H1 (cell line): Measurements from ENCODE around the gene ATMIN. TPM values are rescaled to one million over a fixed set of nuclear protein-coding genes. Genes with fewer than 3 reads are reported as not detected.

Experiments
- CTCF ChIA-PET: fragments of 300-600 bp; sonication (Branson Sonifier 250); formaldehyde crosslinking; loops from one replicate; lab custom pipeline; 2021; ENCODE audit not compliant: partially characterized antibody; lab: Charles Lee
- POLR2A ChIA-PET: fragments of 300-600 bp; sonication (Branson Sonifier 250); formaldehyde crosslinking; loops from one replicate; lab custom pipeline; 2021; ENCODE audit warnings: inconsistent platforms; ENCODE audit not compliant: partially characterized antibody; lab: Charles Lee
- DNase-seq, 2 experiments: peaks; one replicate each; pipeline versions ENCODE4 v3.0.0 to v3.0.0-alpha.2; 2010 to 2022; ENCODE audit warnings: low spot score in 2 of 2, low read depth in 1 of 2, mixed read lengths in 1 of 2
- FAIRE-seq: peaks from 2 replicates; lab custom pipeline; 2011; peaks lifted over from hg19 to GRCh38; lab: Jason Lieb, UNC
- H2AFZ ChIP-seq: 2 replicates; pipeline ENCODE4 v1.8.1; 2012; ENCODE audit warnings: low read length, inconsistent platforms
- H2AK5ac ChIP-seq: 2 replicates; pipeline ENCODE4 v1.6.1; 2013; ENCODE audit warnings: low read depth, low read length
- H2BK120ac ChIP-seq: replicated peaks from 2 replicates; pipeline ENCODE3; 2013; ENCODE audit warnings: low read depth, low read length, inconsistent platforms
- H2BK12ac ChIP-seq: 2 replicates; pipeline ENCODE4 v1.6.1; 2013; ENCODE audit warnings: low read depth, low read length
- H2BK15ac ChIP-seq: 2 replicates; pipeline ENCODE4 v1.6.1; 2013; ENCODE audit warnings: low read length
- H2BK20ac ChIP-seq: 2 replicates; pipeline ENCODE4 v1.6.1; 2013; ENCODE audit warnings: low read length
- H2BK5ac ChIP-seq: 2 replicates; pipeline ENCODE4 v1.6.1; 2013; ENCODE audit warnings: low read depth, low read length
- H3K14ac ChIP-seq: 2 replicates; pipeline ENCODE4 v1.6.1; 2013; ENCODE audit warnings: inconsistent platforms; ENCODE audit not compliant: insufficient read length
- H3K18ac ChIP-seq: 2 replicates; pipeline ENCODE4 v1.6.1; 2013; ENCODE audit warnings: low read length; ENCODE audit errors: extremely low read depth
- H3K23ac ChIP-seq: 2 replicates; pipeline ENCODE4 v1.6.1; 2013; ENCODE audit warnings: inconsistent platforms; ENCODE audit not compliant: insufficient read length
- H3K23me2 ChIP-seq: 2 replicates; pipeline ENCODE4 v1.6.1; 2013; ENCODE audit warnings: low read depth, low read length
- H3K27ac ChIP-seq: 2 replicates; pipeline ENCODE4 v1.6.1; 2011; ENCODE audit warnings: low read depth, low read length, inconsistent platforms
- H3K27me3 ChIP-seq, 4 experiments: replicated peaks in 1 of 4; 1 replicate in 1 of 4; 2 replicates in 3 of 4; pipeline versions ENCODE4 v1.6.1 to v1.8.1; 2011 to 2013; ENCODE audit warnings: low read length in 3 of 4, mild to moderate bottlenecking in 3 of 4, inconsistent platforms in 2 of 4, mixed read lengths in 2 of 4, moderate library complexity in 1 of 4; ENCODE audit not compliant: control insufficient read depth in 3 of 4, insufficient read depth in 3 of 4; ENCODE audit errors: extremely low read depth in 1 of 4
- H3K36me3 ChIP-seq, 4 experiments: 2 replicates each; pipeline versions ENCODE4 v1.6.1 to v1.8.1; 2011 to 2013; ENCODE audit warnings: mild to moderate bottlenecking in 4 of 4, low read length in 3 of 4, moderate library complexity in 2 of 4, control low read depth in 1 of 4, inconsistent platforms in 1 of 4; ENCODE audit not compliant: insufficient read depth in 4 of 4, control insufficient read depth in 2 of 4
- H3K4ac ChIP-seq: replicated peaks from 2 replicates; pipeline ENCODE3; 2013; ENCODE audit warnings: low read length, low read depth, mixed read lengths, inconsistent platforms; ENCODE audit not compliant: insufficient read length
- H3K4me1 ChIP-seq, 4 experiments: replicated peaks in 1 of 4; 1 replicate in 1 of 4; 2 replicates in 3 of 4; pipeline versions ENCODE4 v1.6.1 to v1.8.1; 2011 to 2013; ENCODE audit warnings: low read length in 3 of 4, inconsistent platforms in 2 of 4, mixed read lengths in 1 of 4; ENCODE audit not compliant: insufficient read depth in 4 of 4, control insufficient read depth in 3 of 4
- H3K4me2 ChIP-seq, 2 experiments: 2 replicates each; pipeline versions ENCODE4 v1.6.1 to v1.8.1; 2011 to 2013; ENCODE audit warnings: low read depth in 2 of 2, low read length in 2 of 2, control low read depth in 1 of 2, inconsistent platforms in 1 of 2, mild to moderate bottlenecking in 1 of 2; ENCODE audit not compliant: insufficient read depth in 1 of 2
- H3K4me3 ChIP-seq, 4 experiments: fragments of 200-600, 300-600 bp in 1 of 4; sonication (generic), shearing (Covaris generic), sonication (Bioruptor Twin) in 1 of 4; 2 replicates each; pipeline versions ENCODE4 v1.5.1 to v1.8.1; 2011 to 2016; ENCODE audit warnings: low read length in 4 of 4, low read depth in 3 of 4, control low read depth in 2 of 4, inconsistent platforms in 2 of 4, mild to moderate bottlenecking in 2 of 4, mixed read lengths in 1 of 4, moderate library complexity in 1 of 4; ENCODE audit not compliant: insufficient read depth in 2 of 4; ENCODE audit errors: extremely low read depth in 1 of 4
- H3K56ac ChIP-seq: replicated peaks from 2 replicates; pipeline ENCODE3; 2013; ENCODE audit warnings: low read depth, mild to moderate bottlenecking, mixed read lengths, low read length, inconsistent platforms; ENCODE audit not compliant: insufficient read length
- H3K79me1 ChIP-seq: 2 replicates; pipeline ENCODE4 v1.6.1; 2013; ENCODE audit warnings: low read depth, low read length, control low read depth
- H3K79me2 ChIP-seq, 2 experiments: 2 replicates each; pipeline versions ENCODE4 v1.6.1 to v1.8.1; 2012 to 2013; ENCODE audit warnings: low read length in 2 of 2, mild to moderate bottlenecking in 2 of 2, inconsistent platforms in 1 of 2; ENCODE audit not compliant: insufficient read depth in 2 of 2, control insufficient read depth in 1 of 2
- H3K9ac ChIP-seq, 4 experiments: replicated peaks in 1 of 4; 1 replicate in 1 of 4; 2 replicates in 3 of 4; pipeline versions ENCODE4 v1.6.1 to v1.8.1; 2011 to 2013; ENCODE audit warnings: low read depth in 3 of 4, low read length in 3 of 4, control low read depth in 2 of 4, mild to moderate bottlenecking in 2 of 4, moderate library complexity in 2 of 4, inconsistent platforms in 1 of 4; ENCODE audit errors: extremely low read depth in 1 of 4
- H3K9me3 ChIP-seq, 2 experiments: 2 replicates each; pipeline versions ENCODE4 v1.6.1 to v1.8.1; 2012 to 2013; ENCODE audit warnings: mild to moderate bottlenecking in 2 of 2, moderate library complexity in 2 of 2, control low read depth in 1 of 2, inconsistent platforms in 1 of 2, low read depth in 1 of 2, low read length in 1 of 2, mixed read lengths in 1 of 2; ENCODE audit not compliant: insufficient read depth in 2 of 2
- H4K20me1 ChIP-seq, 2 experiments: replicated peaks in 1 of 2; 2 replicates each; pipeline versions ENCODE3 to v1.8.1; 2011 to 2013; ENCODE audit warnings: inconsistent platforms in 2 of 2, low read length in 2 of 2, mild to moderate bottlenecking in 1 of 2; ENCODE audit not compliant: insufficient read depth in 2 of 2, control insufficient read depth in 1 of 2
- H4K5ac ChIP-seq: 2 replicates; pipeline ENCODE4 v1.6.1; 2013; ENCODE audit warnings: low read length, low read depth, mixed read lengths, inconsistent platforms; ENCODE audit not compliant: insufficient read length
- H4K8ac ChIP-seq: 2 replicates; pipeline ENCODE4 v1.8.0; 2013; ENCODE audit warnings: mild to moderate bottlenecking, moderate library complexity, low read length, inconsistent platforms; ENCODE audit not compliant: insufficient read depth; ENCODE audit errors: extremely low read depth
- H4K91ac ChIP-seq: replicated peaks from 2 replicates; pipeline ENCODE3; 2013; ENCODE audit warnings: low read length, mixed read lengths, inconsistent platforms; ENCODE audit not compliant: insufficient read length
- ATF3 ChIP-seq: IDR thresholded peaks from 2 replicates; pipeline ENCODE4 v1.6.1; 2011; ENCODE audit warnings: low read depth, mild to moderate bottlenecking, low read length; ENCODE audit not compliant: insufficient read depth
- CEBPB ChIP-seq: IDR thresholded peaks from 2 replicates; pipeline ENCODE4 v1.6.1; 2012; ENCODE audit warnings: low read depth, low read length
- EP300 ChIP-seq, 2 experiments: IDR thresholded peaks; 1 replicate in 1 of 2; 2 replicates in 1 of 2; pipeline ENCODE4 v1.6.1; 2011 to 2012; ENCODE audit warnings: low read depth in 2 of 2, low read length in 2 of 2, mild to moderate bottlenecking in 2 of 2, borderline replicate concordance in 1 of 2, inconsistent platforms in 1 of 2, moderate library complexity in 1 of 2
- EZH2 ChIP-seq: fragments of 200-600 bp; sonication (generic); IDR thresholded peaks from 2 replicates; pipeline ENCODE4 v1.7.1; 2012; ENCODE audit warnings: low read depth, mild to moderate bottlenecking, moderate library complexity, low read length, inconsistent platforms; ENCODE audit not compliant: severe bottlenecking
- HDAC6 ChIP-seq: IDR thresholded peaks from one replicate; pipeline ENCODE4 v1.7.1; 2012; ENCODE audit warnings: low read depth, mild to moderate bottlenecking, inconsistent platforms, low read length, moderate library complexity
- RFX5 ChIP-seq: IDR thresholded peaks from 2 replicates; pipeline ENCODE4 v1.6.1; 2011; ENCODE audit warnings: low read depth, low read length, improper control_type of control experiment, borderline replicate concordance
- WGBS, 2 experiments: shearing (Covaris generic) in 1 of 2; methylation state at CpG; one replicate each; pipeline versions ENCODE4 v1.1.6 to v1.1.7; 2013 to 2015; ENCODE audit warnings: low lambda C conversion rate in 2 of 2, mixed read lengths in 2 of 2, inconsistent platforms in 1 of 2, low coverage in 1 of 2, missing lambda C conversion rate in 1 of 2; ENCODE audit not compliant: insufficient replicate concordance in 2 of 2, insufficient coverage in 1 of 2, insufficient read length in 1 of 2; ENCODE audit errors: extremely low coverage in 1 of 2, missing lambda C conversion rate in 1 of 2; 5-methylcytosine and 5-hydroxymethylcytosine counted together
- polyA plus RNA-seq, 7 experiments: library from polyadenylated mRNA; depleted of rRNA in 3 of 7; stranded (reverse) in 5 of 7; unstranded in 2 of 7; fragments of >200 nt in 5 of 7; fragments of 200-250 nt in 2 of 7; gene quantifications; 1 replicate in 5 of 7; 2 replicates in 1 of 7; 4 replicates in 1 of 7; pipeline versions ENCODE4 v1.2.1 to v1.2.3, GENCODE V29; 2011 to 2013; ENCODE audit warnings: missing spikeins in 2 of 7, mixed read lengths in 2 of 7
- total RNA-seq: library from RNA; stranded (reverse); fragmentation: NEBNext Ultra II Directional; extraction: Animal tissue kit (Norgen Biotek cat#: 25700); gene quantifications from 2 replicates; pipeline ENCODE4 v1.2.1, GENCODE V29; 2021

ATMIN gene
- total and polyA plus RNA-seq, 2 of the 8 experiments (the other 6 are each of a cell fraction or from before 2014, with no cell fraction given) = 34.8 to 59.8 TPM

- no peak overlapping the region for H4K91ac ChIP-seq
- no peak overlapping the region for H3K9ac ChIP-seq
- no peak overlapping the region for H3K18ac ChIP-seq
- no peak overlapping the region for H2BK20ac ChIP-seq
- no peak for FAIRE-seq
- H2BK12ac ChIP-seq = no peak overlapping the region
- H4K20me1 ChIP-seq = peaks cover 0 to 1% of the 10 kb centered on the region in 2 experiments
- no peak overlapping the region for H2AK5ac ChIP-seq
- H3K27me3 ChIP-seq = no peaks in the 10 kb centered on the region
- TF ChIP-seq HDAC6 (no peak), EZH2 (no peak), ATF3 (no peak), EP300 (IDR thresholded peaks at IDR 0.05; ENCODE audit: borderline replicate concordance in 1 of 2, low read depth in 2 of 2, low read length in 2 of 2) (no peak), RFX5 (no peak), CEBPB (no peak)
- H2BK120ac ChIP-seq = no peak overlapping the region
- ChIA-PET CTCF (interaction anchor here (0.7 to 2.6 kb wide), 6 partner anchors 11 to 44 kb away, joined by 3 to 11 read pairs (median 6); no protein-coding TSS in a partner anchor), POLR2A (interaction anchor here (0.8 to 1.1 kb wide), 2 partner anchors 11 to 17 kb away, joined by 4 to 5 read pairs; partner anchors contain the start of genes ATMIN, CENPN and CMC2)
- H4K8ac ChIP-seq = no peak overlapping the region
- 92% methylated on average over 2 of the region's 2 CpGs; no CpG with 5 or more reads in 1 of the 2 experiments for WGBS, 2 experiments
- peaks cover 33 to 96% (median 71%) of the 10 kb centered on the region in 4 experiments for H3K36me3 ChIP-seq
- H3K4me1 ChIP-seq = no peaks in the 10 kb centered on the region
- no peaks in the 10 kb centered on the region for H3K9me3 ChIP-seq
- H3K4me3 ChIP-seq = no peak overlapping the region
- no peaks in the 10 kb centered on the region for H3K79me2 ChIP-seq
- no peak overlapping the region for H3K4me2 ChIP-seq
- no peak overlapping the region for H2BK5ac ChIP-seq
- no peak overlapping the region for H3K56ac ChIP-seq
- H3K23ac ChIP-seq = no peak overlapping the region
- H3K23me2 ChIP-seq = no peaks in the 10 kb centered on the region
- no peak overlapping the region for H3K27ac ChIP-seq
- no peak for DNase-seq
- H3K4ac ChIP-seq = no peak overlapping the region
- H4K5ac ChIP-seq = no peak overlapping the region
- no peak overlapping the region for H3K14ac ChIP-seq
- H2BK15ac ChIP-seq = no peak overlapping the region
- H3K79me1 ChIP-seq = no peaks in the 10 kb centered on the region; the same call in 1 of the 2 replicates
- no peak overlapping the region for H2AFZ ChIP-seq
Measured at GRCh38 chr16:81018496-81018895, 17.1 kb upstream of the ATMIN start.
